ENCODE data around the gene PARP12. TPM values are rescaled to one million over a fixed set of nuclear protein-coding genes. Genes with fewer than 3 reads are reported as not detected.

PARP12 gene
- total and polyA plus RNA-seq, 2 of the 8 experiments (the other 6 are each of a cell fraction or from before 2014, with no cell fraction given), result 9.0 to 21.5 TPM

DNA sequence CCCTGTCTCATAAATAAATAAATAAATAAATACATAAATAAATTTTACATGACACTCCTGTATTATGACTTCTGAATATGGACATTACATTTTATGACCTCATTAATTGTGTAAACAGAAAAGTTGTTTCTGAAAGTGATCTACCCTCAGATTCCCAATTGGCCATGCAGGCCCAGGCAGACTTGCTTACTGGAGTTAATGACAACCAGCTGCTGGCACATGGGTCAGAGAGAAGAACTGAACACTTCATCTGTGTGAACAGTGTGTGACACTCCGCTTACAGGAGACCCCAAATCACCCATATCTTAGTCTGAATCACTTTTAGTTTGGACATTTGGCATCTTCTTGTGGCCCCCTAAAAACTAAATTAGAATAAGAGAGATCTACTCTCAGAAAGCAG, 31.4 kb downstream of the PARP12 start (continued):
- TF ChIP-seq, protein P1, sequence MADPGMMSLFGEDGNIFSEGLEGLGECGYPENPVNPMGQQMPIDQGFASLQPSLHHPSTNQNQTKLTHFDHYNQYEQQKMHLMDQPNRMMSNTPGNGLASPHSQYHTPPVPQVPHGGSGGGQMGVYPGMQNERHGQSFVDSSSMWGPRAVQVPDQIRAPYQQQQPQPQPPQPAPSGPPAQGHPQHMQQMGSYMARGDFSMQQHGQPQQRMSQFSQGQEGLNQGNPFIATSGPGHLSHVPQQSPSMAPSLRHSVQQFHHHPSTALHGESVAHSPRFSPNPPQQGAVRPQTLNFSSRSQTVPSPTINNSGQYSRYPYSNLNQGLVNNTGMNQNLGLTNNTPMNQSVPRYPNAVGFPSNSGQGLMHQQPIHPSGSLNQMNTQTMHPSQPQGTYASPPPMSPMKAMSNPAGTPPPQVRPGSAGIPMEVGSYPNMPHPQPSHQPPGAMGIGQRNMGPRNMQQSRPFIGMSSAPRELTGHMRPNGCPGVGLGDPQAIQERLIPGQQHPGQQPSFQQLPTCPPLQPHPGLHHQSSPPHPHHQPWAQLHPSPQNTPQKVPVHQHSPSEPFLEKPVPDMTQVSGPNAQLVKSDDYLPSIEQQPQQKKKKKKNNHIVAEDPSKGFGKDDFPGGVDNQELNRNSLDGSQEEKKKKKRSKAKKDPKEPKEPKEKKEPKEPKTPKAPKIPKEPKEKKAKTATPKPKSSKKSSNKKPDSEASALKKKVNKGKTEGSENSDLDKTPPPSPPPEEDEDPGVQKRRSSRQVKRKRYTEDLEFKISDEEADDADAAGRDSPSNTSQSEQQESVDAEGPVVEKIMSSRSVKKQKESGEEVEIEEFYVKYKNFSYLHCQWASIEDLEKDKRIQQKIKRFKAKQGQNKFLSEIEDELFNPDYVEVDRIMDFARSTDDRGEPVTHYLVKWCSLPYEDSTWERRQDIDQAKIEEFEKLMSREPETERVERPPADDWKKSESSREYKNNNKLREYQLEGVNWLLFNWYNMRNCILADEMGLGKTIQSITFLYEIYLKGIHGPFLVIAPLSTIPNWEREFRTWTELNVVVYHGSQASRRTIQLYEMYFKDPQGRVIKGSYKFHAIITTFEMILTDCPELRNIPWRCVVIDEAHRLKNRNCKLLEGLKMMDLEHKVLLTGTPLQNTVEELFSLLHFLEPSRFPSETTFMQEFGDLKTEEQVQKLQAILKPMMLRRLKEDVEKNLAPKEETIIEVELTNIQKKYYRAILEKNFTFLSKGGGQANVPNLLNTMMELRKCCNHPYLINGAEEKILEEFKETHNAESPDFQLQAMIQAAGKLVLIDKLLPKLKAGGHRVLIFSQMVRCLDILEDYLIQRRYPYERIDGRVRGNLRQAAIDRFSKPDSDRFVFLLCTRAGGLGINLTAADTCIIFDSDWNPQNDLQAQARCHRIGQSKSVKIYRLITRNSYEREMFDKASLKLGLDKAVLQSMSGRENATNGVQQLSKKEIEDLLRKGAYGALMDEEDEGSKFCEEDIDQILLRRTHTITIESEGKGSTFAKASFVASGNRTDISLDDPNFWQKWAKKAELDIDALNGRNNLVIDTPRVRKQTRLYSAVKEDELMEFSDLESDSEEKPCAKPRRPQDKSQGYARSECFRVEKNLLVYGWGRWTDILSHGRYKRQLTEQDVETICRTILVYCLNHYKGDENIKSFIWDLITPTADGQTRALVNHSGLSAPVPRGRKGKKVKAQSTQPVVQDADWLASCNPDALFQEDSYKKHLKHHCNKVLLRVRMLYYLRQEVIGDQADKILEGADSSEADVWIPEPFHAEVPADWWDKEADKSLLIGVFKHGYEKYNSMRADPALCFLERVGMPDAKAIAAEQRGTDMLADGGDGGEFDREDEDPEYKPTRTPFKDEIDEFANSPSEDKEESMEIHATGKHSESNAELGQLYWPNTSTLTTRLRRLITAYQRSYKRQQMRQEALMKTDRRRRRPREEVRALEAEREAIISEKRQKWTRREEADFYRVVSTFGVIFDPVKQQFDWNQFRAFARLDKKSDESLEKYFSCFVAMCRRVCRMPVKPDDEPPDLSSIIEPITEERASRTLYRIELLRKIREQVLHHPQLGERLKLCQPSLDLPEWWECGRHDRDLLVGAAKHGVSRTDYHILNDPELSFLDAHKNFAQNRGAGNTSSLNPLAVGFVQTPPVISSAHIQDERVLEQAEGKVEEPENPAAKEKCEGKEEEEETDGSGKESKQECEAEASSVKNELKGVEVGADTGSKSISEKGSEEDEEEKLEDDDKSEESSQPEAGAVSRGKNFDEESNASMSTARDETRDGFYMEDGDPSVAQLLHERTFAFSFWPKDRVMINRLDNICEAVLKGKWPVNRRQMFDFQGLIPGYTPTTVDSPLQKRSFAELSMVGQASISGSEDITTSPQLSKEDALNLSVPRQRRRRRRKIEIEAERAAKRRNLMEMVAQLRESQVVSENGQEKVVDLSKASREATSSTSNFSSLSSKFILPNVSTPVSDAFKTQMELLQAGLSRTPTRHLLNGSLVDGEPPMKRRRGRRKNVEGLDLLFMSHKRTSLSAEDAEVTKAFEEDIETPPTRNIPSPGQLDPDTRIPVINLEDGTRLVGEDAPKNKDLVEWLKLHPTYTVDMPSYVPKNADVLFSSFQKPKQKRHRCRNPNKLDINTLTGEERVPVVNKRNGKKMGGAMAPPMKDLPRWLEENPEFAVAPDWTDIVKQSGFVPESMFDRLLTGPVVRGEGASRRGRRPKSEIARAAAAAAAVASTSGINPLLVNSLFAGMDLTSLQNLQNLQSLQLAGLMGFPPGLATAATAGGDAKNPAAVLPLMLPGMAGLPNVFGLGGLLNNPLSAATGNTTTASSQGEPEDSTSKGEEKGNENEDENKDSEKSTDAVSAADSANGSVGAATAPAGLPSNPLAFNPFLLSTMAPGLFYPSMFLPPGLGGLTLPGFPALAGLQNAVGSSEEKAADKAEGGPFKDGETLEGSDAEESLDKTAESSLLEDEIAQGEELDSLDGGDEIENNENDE (IDR thresholded peaks at IDR 0.05; ENCODE audit: insufficient replicate concordance, low read length), result no peak
- TF ChIP-seq MAFK (IDR thresholded peaks at IDR 0.05; ENCODE audit: low read depth, low read length) (no peak), EP300 (IDR thresholded peaks at IDR 0.05; ENCODE audit: borderline replicate concordance in 1 of 2, low read depth in 2 of 2, low read length in 2 of 2) (no peak), CTBP2 (IDR thresholded peaks at IDR 0.05; ENCODE audit: borderline replicate concordance, insufficient read depth, insufficient read length, low read length) (no peak), BRCA1 (IDR thresholded peaks at IDR 0.05; ENCODE audit: low read depth, low read length) (no peak), CBX5 (IDR thresholded peaks at IDR 0.05; ENCODE audit: low read depth, low read length) (no peak), CEBPB (IDR thresholded peaks at IDR 0.05; ENCODE audit: low read depth, low read length) (no peak), EGR1 (IDR thresholded peaks at IDR 0.05; ENCODE audit: borderline replicate concordance, low read depth, low read length) (no peak)
- TF ChIP-seq, protein P2, sequence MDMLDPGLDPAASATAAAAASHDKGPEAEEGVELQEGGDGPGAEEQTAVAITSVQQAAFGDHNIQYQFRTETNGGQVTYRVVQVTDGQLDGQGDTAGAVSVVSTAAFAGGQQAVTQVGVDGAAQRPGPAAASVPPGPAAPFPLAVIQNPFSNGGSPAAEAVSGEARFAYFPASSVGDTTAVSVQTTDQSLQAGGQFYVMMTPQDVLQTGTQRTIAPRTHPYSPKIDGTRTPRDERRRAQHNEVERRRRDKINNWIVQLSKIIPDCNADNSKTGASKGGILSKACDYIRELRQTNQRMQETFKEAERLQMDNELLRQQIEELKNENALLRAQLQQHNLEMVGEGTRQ (IDR thresholded peaks at IDR 0.05; ENCODE audit: low read length), result no peak
- TF ChIP-seq, protein P3, sequence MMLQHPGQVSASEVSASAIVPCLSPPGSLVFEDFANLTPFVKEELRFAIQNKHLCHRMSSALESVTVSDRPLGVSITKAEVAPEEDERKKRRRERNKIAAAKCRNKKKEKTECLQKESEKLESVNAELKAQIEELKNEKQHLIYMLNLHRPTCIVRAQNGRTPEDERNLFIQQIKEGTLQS (IDR thresholded peaks at IDR 0.05; ENCODE audit: insufficient read depth, low read depth, low read length), result no peak

Data from H1 (cell line).